Mesenchymal stem cell (in vitro differentiated cells and primary cell): ENCODE data around the gene HBP1.

Experiments
- DNase-seq: peaks from one replicate; pipeline ENCODE4 v3.0.0-alpha.2; 2013
- H2AFZ ChIP-seq: one replicate; pipeline ENCODE4 v1.6.1; 2013; ENCODE audit warnings: low read depth, mild to moderate bottlenecking, control low read depth, inconsistent platforms, low read length, moderate library complexity
- H2AK5ac ChIP-seq: 2 replicates; pipeline ENCODE4 v1.6.1; 2013; ENCODE audit warnings: low read length, moderate library complexity, mild to moderate bottlenecking, inconsistent platforms; ENCODE audit not compliant: severe bottlenecking
- H2BK120ac ChIP-seq: one replicate; pipeline ENCODE4 v1.6.1; 2013; ENCODE audit warnings: low read depth, mild to moderate bottlenecking, inconsistent platforms, low read length, moderate library complexity
- H2BK12ac ChIP-seq, 2 experiments: one replicate each; pipeline ENCODE4 v1.6.1; 2013; ENCODE audit warnings: inconsistent platforms in 2 of 2, low read length in 2 of 2, mild to moderate bottlenecking in 2 of 2, moderate library complexity in 2 of 2, control low read depth in 1 of 2
- H2BK15ac ChIP-seq: one replicate; pipeline ENCODE4 v1.6.1; 2013; ENCODE audit warnings: mild to moderate bottlenecking, low read depth, inconsistent platforms; ENCODE audit not compliant: poor library complexity, severe bottlenecking
- H2BK5ac ChIP-seq: 2 replicates; pipeline ENCODE4 v1.6.1; 2013; ENCODE audit warnings: low read depth, mild to moderate bottlenecking, low read length, control low read depth, inconsistent platforms; ENCODE audit not compliant: poor library complexity, severe bottlenecking
- H3K14ac ChIP-seq, 2 experiments: one replicate each; pipeline ENCODE4 v1.6.1; 2013; ENCODE audit warnings: inconsistent platforms in 2 of 2, low read length in 2 of 2, control low read depth in 1 of 2, mild to moderate bottlenecking in 1 of 2, moderate library complexity in 1 of 2
- H3K18ac ChIP-seq, 2 experiments: one replicate each; pipeline ENCODE4 v1.6.1; 2013; ENCODE audit warnings: inconsistent platforms in 2 of 2, low read length in 2 of 2, control low read depth in 1 of 2, low read depth in 1 of 2, mild to moderate bottlenecking in 1 of 2
- H3K23ac ChIP-seq, 2 experiments: one replicate each; pipeline ENCODE4 v1.6.1; 2013; ENCODE audit warnings: inconsistent platforms in 2 of 2, low read length in 2 of 2, mild to moderate bottlenecking in 2 of 2, moderate library complexity in 2 of 2, control low read depth in 1 of 2
- H3K27ac ChIP-seq: 2 replicates; pipeline ENCODE4 v1.5.1; 2013; ENCODE audit warnings: mild to moderate bottlenecking, moderate library complexity, low read length, control low read depth, inconsistent platforms; ENCODE audit not compliant: poor library complexity, severe bottlenecking
- H3K27me3 ChIP-seq, 2 experiments: 2 replicates each; pipeline versions ENCODE4 v1.6.1 to v1.7.0; 2013; ENCODE audit warnings: low read length in 2 of 2, mild to moderate bottlenecking in 2 of 2, moderate library complexity in 2 of 2, control low read depth in 1 of 2, inconsistent platforms in 1 of 2; ENCODE audit not compliant: control insufficient read depth in 1 of 2, insufficient read depth in 1 of 2
- H3K36me3 ChIP-seq, 2 experiments: 2 replicates each; pipeline versions ENCODE4 v1.6.1 to v1.7.0; 2013; ENCODE audit warnings: low read length in 2 of 2, control low read depth in 1 of 2, inconsistent platforms in 1 of 2, low read depth in 1 of 2, mild to moderate bottlenecking in 1 of 2; ENCODE audit not compliant: insufficient read depth in 2 of 2, control insufficient read depth in 1 of 2
- H3K4ac ChIP-seq, 2 experiments: one replicate each; pipeline ENCODE4 v1.6.1; 2013; ENCODE audit warnings: inconsistent platforms in 2 of 2, low read length in 2 of 2, mild to moderate bottlenecking in 2 of 2, moderate library complexity in 2 of 2, control low read depth in 1 of 2, low read depth in 1 of 2
- H3K4me1 ChIP-seq: 2 replicates; pipeline ENCODE4 v1.6.1; 2013; ENCODE audit warnings: low read depth, low read length, control low read depth; ENCODE audit not compliant: control insufficient read depth, insufficient read depth
- H3K4me2 ChIP-seq: 2 replicates; pipeline ENCODE4 v1.6.1; 2013; ENCODE audit warnings: low read length, mild to moderate bottlenecking, inconsistent platforms; ENCODE audit not compliant: poor library complexity, severe bottlenecking
- H3K4me3 ChIP-seq, 2 experiments: 2 replicates each; pipeline versions ENCODE4 v1.5.1 to v1.7.0; 2013; ENCODE audit warnings: low read length in 2 of 2, mild to moderate bottlenecking in 2 of 2, control low read depth in 1 of 2, low read depth in 1 of 2; ENCODE audit not compliant: insufficient read depth in 1 of 2
- H3K79me1 ChIP-seq: replicated peaks from 2 replicates; pipeline ENCODE4 v1.6.1; 2013; ENCODE audit warnings: mild to moderate bottlenecking, control low read depth, low read length, inconsistent platforms; ENCODE audit not compliant: poor library complexity, severe bottlenecking
- H3K9ac ChIP-seq: 2 replicates; pipeline ENCODE4 v1.7.0; 2013; ENCODE audit warnings: mild to moderate bottlenecking, low read length, moderate library complexity
- H3K9me3 ChIP-seq: 2 replicates; pipeline ENCODE4 v1.7.0; 2013; ENCODE audit warnings: mild to moderate bottlenecking, low read length; ENCODE audit not compliant: control insufficient read depth
- H4K8ac ChIP-seq: one replicate; pipeline ENCODE4 v1.6.1; 2013; ENCODE audit warnings: inconsistent platforms, mild to moderate bottlenecking, low read length, moderate library complexity
- H4K91ac ChIP-seq: one replicate; pipeline ENCODE4 v1.6.1; 2013; ENCODE audit warnings: mild to moderate bottlenecking, low read length, inconsistent platforms
- WGBS: methylation state at CpG from one replicate; pipeline ENCODE4 v1.1.7; 2013; ENCODE audit warnings: mixed read lengths; 5-methylcytosine and 5-hydroxymethylcytosine counted together

The HBP1 gene

DNA sequence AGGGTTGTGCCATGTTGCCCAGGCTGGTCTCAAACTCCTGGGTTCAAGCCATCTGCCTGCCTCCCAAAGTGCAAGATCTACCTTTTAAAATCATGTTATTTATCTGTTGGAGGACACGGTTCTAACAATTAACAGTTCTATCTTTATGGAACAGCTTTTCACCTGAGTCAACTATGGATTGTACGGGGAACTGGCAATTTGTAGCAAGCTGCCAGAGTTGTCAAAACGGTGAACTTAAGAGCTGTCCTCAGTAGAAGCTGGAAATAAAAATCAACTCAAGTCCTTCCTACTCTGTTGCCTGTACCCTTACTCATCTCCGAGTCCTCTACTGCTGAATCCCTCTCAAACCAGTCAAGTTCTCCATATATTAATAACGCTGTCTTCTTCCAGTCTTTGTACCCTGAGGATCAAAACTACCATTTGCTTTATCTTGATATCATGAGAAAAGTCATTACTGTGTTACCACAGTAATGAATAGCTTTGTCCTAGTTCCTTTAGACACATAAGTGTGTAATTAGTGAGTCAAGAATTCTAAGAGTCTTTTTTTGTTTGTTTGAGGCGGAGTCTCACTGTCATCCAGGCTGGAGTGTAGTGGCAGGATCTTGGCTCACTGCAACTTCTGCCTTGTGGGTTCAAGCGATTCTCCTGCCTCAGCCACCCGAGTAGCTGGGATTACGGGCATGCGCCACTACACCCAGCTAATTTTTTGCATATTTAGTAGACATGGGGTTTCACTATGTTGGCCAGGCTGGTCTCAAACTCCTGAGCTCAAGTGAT, 28.2 kb downstream of the HBP1 start:
- H3K79me1 ChIP-seq: peaks cover 3% of the 10 kb centered on the region
- no peak overlapping the region for H2BK5ac ChIP-seq
- H3K4me1 ChIP-seq: no peaks in the 10 kb centered on the region
- no peak overlapping the region for H2BK12ac ChIP-seq
- no peak overlapping the region for H3K4me2 ChIP-seq
- H3K9me3 ChIP-seq: no peaks in the 10 kb centered on the region
- H3K18ac ChIP-seq: no peak overlapping the region
- peaks cover 23 to 99% of the 10 kb centered on the region in 2 experiments for H3K36me3 ChIP-seq
- no peak overlapping the region for H3K14ac ChIP-seq
- no peak overlapping the region for H3K23ac ChIP-seq
- DNase-seq: no peak
- no peak overlapping the region for H2BK15ac ChIP-seq
- no peak overlapping the region for H2BK120ac ChIP-seq
- H3K27me3 ChIP-seq: no peaks in the 10 kb centered on the region
- H4K91ac ChIP-seq: no peak overlapping the region
- no peak overlapping the region for H2AFZ ChIP-seq
- H3K4me3 ChIP-seq: no peak overlapping the region
- H3K4ac ChIP-seq: no peak overlapping the region
- WGBS: 99% methylated on average over 9 of the region's 10 CpGs
- H3K27ac ChIP-seq: no peak overlapping the region
- H4K8ac ChIP-seq: no peak overlapping the region
- H2AK5ac ChIP-seq: no peak overlapping the region
- no peak overlapping the region for H3K9ac ChIP-seq

DNA sequence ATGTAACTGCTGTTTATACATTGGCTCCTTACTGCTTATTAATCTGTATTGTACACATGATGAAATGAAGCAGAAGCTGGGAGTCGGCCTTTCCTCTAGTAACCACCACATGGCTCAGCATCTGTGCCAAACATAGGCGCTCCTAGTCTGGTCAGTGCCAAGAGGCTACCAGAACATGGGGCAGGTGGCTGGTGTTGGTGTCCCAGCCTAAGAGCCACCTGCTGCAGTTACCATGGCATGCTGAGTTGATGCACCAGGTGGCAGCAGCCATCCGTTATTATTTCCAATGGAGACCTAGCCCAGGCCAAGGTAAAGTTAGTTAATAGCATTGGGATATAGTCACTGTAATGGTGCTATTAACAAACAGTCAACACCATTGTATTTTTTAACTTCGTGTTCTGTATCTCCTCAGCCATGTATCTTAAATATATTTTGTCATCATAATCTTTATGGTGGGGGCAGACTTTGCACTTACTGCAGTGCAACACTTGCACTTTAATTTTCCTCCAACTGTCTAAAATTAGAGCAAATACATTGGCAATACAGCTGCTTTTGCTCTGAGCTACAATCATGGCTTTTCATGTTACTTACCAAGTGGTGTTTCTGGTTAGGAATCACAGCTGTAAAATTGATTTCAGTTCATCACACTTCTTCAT, 33.1 kb downstream of the HBP1 start:
- no peak overlapping the region for H3K9ac ChIP-seq
- no peak overlapping the region for H2AFZ ChIP-seq
- WGBS: 100% methylated on average over 3 of the region's 4 CpGs

DNA sequence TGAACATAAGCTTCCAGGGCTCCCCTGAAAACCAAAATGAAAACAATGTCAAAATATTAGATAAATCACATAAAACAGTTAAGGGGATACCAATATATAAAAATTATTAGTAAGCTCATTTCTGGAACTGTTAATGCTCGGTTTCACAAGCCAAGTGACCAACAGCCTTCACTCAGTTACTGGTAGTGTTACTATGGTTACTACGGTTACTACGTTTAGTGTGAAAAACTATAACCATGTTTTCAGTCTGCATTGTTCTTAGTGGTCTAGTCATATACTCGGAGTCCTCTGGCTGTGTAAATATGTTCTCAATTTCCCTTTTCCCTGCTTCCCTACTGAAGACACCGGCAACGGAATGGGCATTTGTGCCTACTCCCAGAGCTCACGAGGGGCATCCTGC, 34.8 kb downstream of the HBP1 start:
- no peak overlapping the region for H2BK120ac ChIP-seq
- H3K14ac ChIP-seq: no peak overlapping the region
- H3K36me3 ChIP-seq: peaks cover 12 to 87% of the 10 kb centered on the region in 2 experiments
- H4K91ac ChIP-seq: no peak overlapping the region
- no peak overlapping the region for H2AK5ac ChIP-seq
- over 99% methylated on average over 7 of the region's 7 CpGs for WGBS
- H3K4me2 ChIP-seq: no peak overlapping the region
- H3K9me3 ChIP-seq: no peaks in the 10 kb centered on the region
- H3K18ac ChIP-seq: no peak overlapping the region
- H3K27me3 ChIP-seq: no peaks in the 10 kb centered on the region
- no peak for DNase-seq
- peaks cover 1% of the 10 kb centered on the region for H3K79me1 ChIP-seq
- H2BK15ac ChIP-seq: no peak overlapping the region
- H3K4me1 ChIP-seq: peaks cover 4% of the 10 kb centered on the region
- H3K27ac ChIP-seq: no peak overlapping the region
- H3K4me3 ChIP-seq: no peak overlapping the region
- H3K23ac ChIP-seq: no peak overlapping the region
- H2AFZ ChIP-seq: no peak overlapping the region
- H2BK12ac ChIP-seq: no peak overlapping the region
- no peak overlapping the region for H4K8ac ChIP-seq
- H3K9ac ChIP-seq: no peak overlapping the region
- H2BK5ac ChIP-seq: no peak overlapping the region
- no peak overlapping the region for H3K4ac ChIP-seq

More for the DNA sequence above, 33.1 kb downstream of the HBP1 start:
- Histone ChIP-seq H4K91ac (no peak overlapping the region), H3K27ac (no peak overlapping the region), H3K4ac (no peak overlapping the region), H2BK5ac (no peak overlapping the region), H2BK15ac (no peak overlapping the region), H2BK12ac (no peak overlapping the region), H4K8ac (no peak overlapping the region), H2AK5ac (no peak overlapping the region), H3K23ac (no peak overlapping the region), H3K4me1 (no peaks in the 10 kb centered on the region), H3K18ac (no peak overlapping the region), H3K4me2 (no peak overlapping the region), H2BK120ac (no peak overlapping the region), H3K9me3 (no peaks in the 10 kb centered on the region), H3K79me1 (peaks cover 3% of the 10 kb centered on the region), H3K36me3 (peaks cover 20 to 97% of the 10 kb centered on the region in 2 experiments), H3K4me3 (no peak overlapping the region), H3K14ac (no peak overlapping the region), H3K27me3 (no peaks in the 10 kb centered on the region)
- peak; percentile 26 for DNase-seq

DNA sequence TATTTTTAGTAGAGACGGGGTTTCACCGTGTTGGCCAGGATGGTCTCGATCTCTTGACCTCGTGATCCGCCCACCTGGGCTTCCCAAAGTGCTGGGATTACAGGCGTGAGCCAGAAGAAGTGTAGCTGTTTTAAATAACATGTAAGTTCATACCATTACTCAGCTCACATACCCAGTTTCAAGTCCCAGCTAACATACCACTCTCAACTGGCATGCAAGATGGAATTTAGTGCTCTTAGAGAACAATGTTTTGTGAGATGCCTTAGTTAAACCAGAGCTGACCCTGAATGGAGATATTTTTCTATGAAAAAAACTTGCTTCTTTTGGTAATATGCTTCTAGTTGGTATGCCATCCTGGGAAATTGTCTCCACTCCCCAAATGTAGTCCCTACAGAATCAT, 37.3 kb downstream of the HBP1 start:
- no CpG with 5 or more reads among the region's 6 CpGs for WGBS

More for the DNA sequence above, 37.3 kb downstream of the HBP1 start:
- no peaks in the 10 kb centered on the region for H3K27me3 ChIP-seq
- H3K36me3 ChIP-seq: peaks cover 19 to 85% of the 10 kb centered on the region in 2 experiments
- no peak overlapping the region for H2AFZ ChIP-seq
- no peak overlapping the region for H2BK15ac ChIP-seq
- H2BK5ac ChIP-seq: no peak overlapping the region
- no peak overlapping the region for H3K14ac ChIP-seq
- no peak for DNase-seq
- no peak overlapping the region for H3K18ac ChIP-seq
- H2BK120ac ChIP-seq: no peak overlapping the region
- H3K4me3 ChIP-seq: no peak overlapping the region
- no peaks in the 10 kb centered on the region for H3K79me1 ChIP-seq
- H2BK12ac ChIP-seq: no peak overlapping the region
- no peak overlapping the region for H3K4ac ChIP-seq
- H4K91ac ChIP-seq: no peak overlapping the region
- H4K8ac ChIP-seq: no peak overlapping the region
- no peaks in the 10 kb centered on the region for H3K9me3 ChIP-seq
- H3K9ac ChIP-seq: no peak overlapping the region
- no peak overlapping the region for H3K4me2 ChIP-seq
- H3K23ac ChIP-seq: no peak overlapping the region
- H3K27ac ChIP-seq: no peak overlapping the region
- H3K4me1 ChIP-seq: peaks cover 6% of the 10 kb centered on the region
- H2AK5ac ChIP-seq: no peak overlapping the region
